OCI-LY3 (cell line): ENCODE results near the gene GNAZ.

Source experiments
- H2AFZ ChIP-seq: fragments of 200-600, 300-600 bp; shearing (Covaris generic); 2 replicates; pipeline ENCODE4 v1.6.0; 2014; ENCODE audit warnings: antibody characterized with exemption, low read depth, low read length
- H3K27ac ChIP-seq: fragments of 200-600, 300-600 bp; sonication (generic); 2 replicates; pipeline ENCODE4 v1.5.1; 2014; ENCODE audit warnings: mild to moderate bottlenecking, low read length, moderate library complexity, mixed read lengths
- H3K27me3 ChIP-seq: fragments of 200-600, 300-600 bp; sonication (generic); 2 replicates; pipeline ENCODE4 v1.6.1; 2014; ENCODE audit warnings: low read depth, low read length, mixed read lengths
- H3K36me3 ChIP-seq: fragments of 200-600, 300-600 bp; sonication (generic); replicated peaks from 2 replicates; pipeline ENCODE3; 2014; ENCODE audit warnings: low read depth, low read length, mixed read lengths
- H3K4me1 ChIP-seq: fragments of 300-600, 200-600 bp; sonication (generic); 2 replicates; pipeline ENCODE4 v1.6.1; 2014; ENCODE audit warnings: low read length, mixed read lengths
- H3K4me2 ChIP-seq: fragments of 200-600, 300-600 bp; sonication (generic); 2 replicates; pipeline ENCODE4 v1.6.1; 2014; ENCODE audit warnings: low read length, mixed read lengths
- H3K4me3 ChIP-seq: fragments of 300-600, 200-600 bp; sonication (generic); 2 replicates; pipeline ENCODE4 v1.5.1; 2014; ENCODE audit warnings: antibody characterized with exemption, mild to moderate bottlenecking, low read length, moderate library complexity
- H3K79me2 ChIP-seq: fragments of 300-600, 200-600 bp; shearing (Covaris generic); 2 replicates; pipeline ENCODE4 v1.6.1; 2014; ENCODE audit warnings: mild to moderate bottlenecking, low read length, mixed read lengths
- H3K9ac ChIP-seq: fragments of 300-600, 200-600 bp; shearing (Covaris generic); 2 replicates; pipeline ENCODE4 v1.6.0; 2014; ENCODE audit warnings: mild to moderate bottlenecking, low read length, moderate library complexity
- H3K9me3 ChIP-seq: fragments of 200-600, 300-600 bp; shearing (Covaris generic); 2 replicates; pipeline ENCODE4 v1.6.1; 2014; ENCODE audit warnings: low read length, mixed read lengths; ENCODE audit not compliant: insufficient read depth
- H4K20me1 ChIP-seq: fragments of 200-600, 300-600 bp; sonication (generic); 2 replicates; pipeline ENCODE4 v1.6.1; 2016; ENCODE audit warnings: low read length, mixed read lengths; ENCODE audit not compliant: insufficient read depth
- EZH2phosphoT487 ChIP-seq: fragments of 200-600 bp; shearing (Covaris generic); IDR thresholded peaks from 2 replicates; pipeline ENCODE4 v1.6.1; 2018; ENCODE audit warnings: antibody characterized with exemption, mixed run types, low read depth
- TF ChIP-seq, protein P1 (sequence below): fragments of 200-600, 300-600 bp; sonication (generic); IDR thresholded peaks from 2 replicates; pipeline ENCODE4 v1.5.1; 2014; ENCODE audit warnings: antibody characterized with exemption, low read length, low read depth

Gene GNAZ

DNA sequence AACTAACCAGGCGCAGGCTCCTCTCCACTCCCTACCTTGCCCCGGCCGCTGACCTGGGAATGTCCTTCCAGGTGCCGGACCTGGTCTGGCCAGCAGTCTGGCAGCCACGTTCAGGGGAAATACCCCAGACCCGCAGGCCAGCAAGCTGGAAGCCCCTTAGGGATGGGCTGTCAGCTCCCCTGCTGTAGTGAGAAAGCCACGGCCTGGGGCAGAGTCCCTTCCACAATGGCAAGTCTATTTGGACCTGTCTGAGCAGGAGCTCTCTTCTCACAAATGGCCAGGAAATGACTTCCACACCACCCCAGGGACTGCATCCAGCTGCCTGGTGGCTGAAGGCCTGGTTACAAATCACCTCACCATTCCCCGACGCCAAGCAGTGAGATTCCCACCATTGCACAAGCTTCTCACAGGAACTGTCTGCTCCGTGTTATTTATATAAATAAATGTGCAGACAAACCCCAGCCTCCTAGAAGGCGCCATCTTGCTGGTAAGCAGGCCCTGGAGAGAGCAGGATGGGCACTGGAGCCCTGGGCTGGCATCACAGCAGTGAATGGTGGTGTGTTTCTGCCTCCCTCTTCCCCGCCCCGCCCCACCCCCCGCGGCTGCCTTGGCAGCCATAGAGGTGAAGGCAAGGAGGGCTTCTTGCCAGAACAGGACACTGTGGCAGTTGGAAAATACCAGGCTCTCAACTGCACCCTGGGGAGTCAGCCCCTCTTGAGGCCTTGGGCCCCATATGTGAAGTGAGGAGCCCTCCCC, 47.8 kb downstream of the GNAZ start:
- H3K4me2 ChIP-seq, result no peak overlapping the region
- H3K27me3 ChIP-seq, result no peaks in the 10 kb centered on the region
- no peak overlapping the region for H3K4me3 ChIP-seq
- H3K9me3 ChIP-seq, result no peaks in the 10 kb centered on the region
- peaks cover 6% of the 10 kb centered on the region for H3K36me3 ChIP-seq
- peaks cover 15% of the 10 kb centered on the region for H3K4me1 ChIP-seq
- TF ChIP-seq EZH2phosphoT487, result no peak
- TF ChIP-seq, protein P1, sequence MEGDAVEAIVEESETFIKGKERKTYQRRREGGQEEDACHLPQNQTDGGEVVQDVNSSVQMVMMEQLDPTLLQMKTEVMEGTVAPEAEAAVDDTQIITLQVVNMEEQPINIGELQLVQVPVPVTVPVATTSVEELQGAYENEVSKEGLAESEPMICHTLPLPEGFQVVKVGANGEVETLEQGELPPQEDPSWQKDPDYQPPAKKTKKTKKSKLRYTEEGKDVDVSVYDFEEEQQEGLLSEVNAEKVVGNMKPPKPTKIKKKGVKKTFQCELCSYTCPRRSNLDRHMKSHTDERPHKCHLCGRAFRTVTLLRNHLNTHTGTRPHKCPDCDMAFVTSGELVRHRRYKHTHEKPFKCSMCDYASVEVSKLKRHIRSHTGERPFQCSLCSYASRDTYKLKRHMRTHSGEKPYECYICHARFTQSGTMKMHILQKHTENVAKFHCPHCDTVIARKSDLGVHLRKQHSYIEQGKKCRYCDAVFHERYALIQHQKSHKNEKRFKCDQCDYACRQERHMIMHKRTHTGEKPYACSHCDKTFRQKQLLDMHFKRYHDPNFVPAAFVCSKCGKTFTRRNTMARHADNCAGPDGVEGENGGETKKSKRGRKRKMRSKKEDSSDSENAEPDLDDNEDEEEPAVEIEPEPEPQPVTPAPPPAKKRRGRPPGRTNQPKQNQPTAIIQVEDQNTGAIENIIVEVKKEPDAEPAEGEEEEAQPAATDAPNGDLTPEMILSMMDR, result no peak
- no peak overlapping the region for H3K27ac ChIP-seq
- H4K20me1 ChIP-seq, result peaks cover 32% of the 10 kb centered on the region
- no peak overlapping the region for H3K9ac ChIP-seq
- H3K79me2 ChIP-seq, result no peaks in the 10 kb centered on the region
- H2AFZ ChIP-seq, result no peak overlapping the region

DNA sequence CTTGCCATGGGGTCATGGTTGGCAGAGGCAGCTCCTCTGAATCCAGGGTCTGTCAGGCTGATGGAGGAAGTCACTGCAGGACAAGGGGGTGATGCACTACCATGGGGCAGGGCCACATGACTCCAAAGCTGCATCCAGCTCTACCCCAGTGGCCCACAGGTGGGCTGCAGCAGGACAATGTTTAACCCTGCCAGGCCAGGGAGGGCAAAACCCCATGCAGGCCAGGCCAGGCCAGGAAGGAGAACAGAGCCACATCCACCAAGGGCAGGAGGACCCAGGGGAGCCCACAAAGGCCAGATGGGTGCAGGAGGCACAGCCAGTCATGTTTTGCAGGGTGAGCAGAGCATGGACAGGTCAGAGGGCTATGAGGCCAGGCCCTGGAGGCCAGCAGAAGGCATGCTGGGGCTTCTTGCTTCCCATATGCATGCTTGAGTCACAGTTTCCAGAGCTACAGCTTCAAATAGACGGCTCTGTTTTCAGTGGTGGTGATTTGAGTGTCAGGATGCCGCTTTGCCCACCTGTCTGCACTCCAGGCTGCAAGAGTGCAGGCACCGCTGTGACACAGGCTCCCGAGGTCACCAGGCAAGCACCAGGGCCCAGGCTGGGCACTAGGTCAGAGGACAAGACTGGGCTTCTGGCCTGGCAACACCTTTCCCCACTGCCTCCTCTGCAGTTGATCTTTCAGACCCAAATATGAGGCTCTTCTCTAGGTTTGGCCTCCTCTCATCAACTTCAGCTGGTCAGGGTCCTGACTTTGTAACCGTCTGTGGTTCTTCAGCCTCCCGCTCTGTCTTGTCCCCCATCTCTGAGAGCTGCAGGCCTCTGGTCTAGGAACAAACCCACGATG, 48.6 kb downstream of the GNAZ start:
- Histone ChIP-seq H3K36me3 (peaks cover 10% of the 10 kb centered on the region), H4K20me1 (peaks cover 24% of the 10 kb centered on the region), H3K9ac (peak overlapping the region; percentile 1; the same call in 1 of the 2 replicates), H3K4me3 (peak overlapping the region; percentile 25), H3K4me2 (peak overlapping the region; percentile 28), H3K27me3 (no peaks in the 10 kb centered on the region), H3K9me3 (no peaks in the 10 kb centered on the region), H3K4me1 (peaks cover 15% of the 10 kb centered on the region), H3K27ac (peak overlapping the region; percentile 1; the same call in 1 of the 2 replicates), H2AFZ (no peak overlapping the region), H3K79me2 (no peaks in the 10 kb centered on the region)
- TF ChIP-seq, protein P1, result no peak
- no peak for TF ChIP-seq EZH2phosphoT487

DNA sequence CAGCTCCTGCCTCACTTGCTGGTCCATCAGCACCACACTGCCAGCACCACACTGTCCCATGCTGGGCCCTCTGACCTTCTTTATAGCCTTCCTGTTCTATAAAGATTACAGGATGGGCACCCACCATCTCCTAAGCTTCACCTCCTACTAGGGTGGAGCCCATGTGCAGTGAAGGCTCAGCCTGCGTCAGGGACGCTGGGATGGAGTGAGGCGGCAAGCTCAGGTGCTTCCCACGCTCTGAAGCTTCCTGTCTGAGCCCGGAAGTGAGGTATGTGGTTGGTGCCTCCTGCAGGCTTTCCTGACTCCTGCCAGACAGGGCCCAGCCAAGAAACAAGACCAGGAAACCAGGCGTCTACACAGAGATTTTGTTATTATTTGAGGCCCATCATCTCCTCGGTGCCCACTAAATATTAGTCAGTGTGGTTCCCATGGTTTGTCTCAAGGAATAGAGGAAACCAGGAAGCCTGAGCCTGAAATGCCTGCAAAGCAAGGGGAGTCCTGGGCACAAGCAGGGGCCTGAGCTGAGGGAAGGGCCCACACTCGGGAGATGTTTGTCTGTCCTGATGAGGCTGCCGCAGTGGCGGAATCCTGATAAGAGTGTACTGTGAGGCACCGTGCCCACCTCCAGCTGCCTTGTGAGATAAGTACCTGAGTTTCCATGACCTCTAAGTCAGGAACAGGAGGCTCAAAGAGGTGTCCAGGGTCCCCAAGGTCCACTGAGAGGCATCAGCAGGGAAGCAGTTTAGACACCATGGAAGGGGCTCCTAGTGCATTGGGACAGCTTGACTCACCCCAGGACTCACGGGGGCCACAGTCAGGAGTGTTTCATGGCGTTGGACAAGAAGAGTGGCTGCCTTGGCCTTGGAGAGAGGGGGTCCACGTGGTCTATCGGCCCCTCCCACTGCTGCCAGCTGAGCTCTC, 49.4 kb downstream of the GNAZ start:
- Histone ChIP-seq H3K4me3 (peak overlapping the region; percentile 25), H3K27ac (peak overlapping the region; percentile 1; the same call in 1 of the 2 replicates), H3K9me3 (no peaks in the 10 kb centered on the region), H3K27me3 (no peaks in the 10 kb centered on the region), H3K79me2 (no peaks in the 10 kb centered on the region), H3K9ac (peak overlapping the region; percentile 1; the same call in 1 of the 2 replicates), H4K20me1 (peaks cover 17% of the 10 kb centered on the region; the same call in 1 of the 2 replicates), H3K4me2 (peak overlapping the region; percentile 28), H3K36me3 (peaks cover 10% of the 10 kb centered on the region), H3K4me1 (peaks cover 15% of the 10 kb centered on the region), H2AFZ (no peak overlapping the region)
- TF ChIP-seq EZH2phosphoT487, result no peak
- TF ChIP-seq, protein P1, result peak; percentile 24; the same call in 1 of the 2 replicates
